Inferior parietal cortex (tissue), 1 donor: ENCODE results near the gene FAM174B.
"Not testable (repeated sequence)": the region's sequence is repeated elsewhere in the genome, so short reads cannot be mapped to it uniquely, and the experiment has no call there.

Experiments
- DNase-seq: peaks from one replicate; pipeline ENCODE4 v3.0.0-alpha.2; 2016; ENCODE audit errors: extremely low spot score

Gene FAM174B

DNA sequence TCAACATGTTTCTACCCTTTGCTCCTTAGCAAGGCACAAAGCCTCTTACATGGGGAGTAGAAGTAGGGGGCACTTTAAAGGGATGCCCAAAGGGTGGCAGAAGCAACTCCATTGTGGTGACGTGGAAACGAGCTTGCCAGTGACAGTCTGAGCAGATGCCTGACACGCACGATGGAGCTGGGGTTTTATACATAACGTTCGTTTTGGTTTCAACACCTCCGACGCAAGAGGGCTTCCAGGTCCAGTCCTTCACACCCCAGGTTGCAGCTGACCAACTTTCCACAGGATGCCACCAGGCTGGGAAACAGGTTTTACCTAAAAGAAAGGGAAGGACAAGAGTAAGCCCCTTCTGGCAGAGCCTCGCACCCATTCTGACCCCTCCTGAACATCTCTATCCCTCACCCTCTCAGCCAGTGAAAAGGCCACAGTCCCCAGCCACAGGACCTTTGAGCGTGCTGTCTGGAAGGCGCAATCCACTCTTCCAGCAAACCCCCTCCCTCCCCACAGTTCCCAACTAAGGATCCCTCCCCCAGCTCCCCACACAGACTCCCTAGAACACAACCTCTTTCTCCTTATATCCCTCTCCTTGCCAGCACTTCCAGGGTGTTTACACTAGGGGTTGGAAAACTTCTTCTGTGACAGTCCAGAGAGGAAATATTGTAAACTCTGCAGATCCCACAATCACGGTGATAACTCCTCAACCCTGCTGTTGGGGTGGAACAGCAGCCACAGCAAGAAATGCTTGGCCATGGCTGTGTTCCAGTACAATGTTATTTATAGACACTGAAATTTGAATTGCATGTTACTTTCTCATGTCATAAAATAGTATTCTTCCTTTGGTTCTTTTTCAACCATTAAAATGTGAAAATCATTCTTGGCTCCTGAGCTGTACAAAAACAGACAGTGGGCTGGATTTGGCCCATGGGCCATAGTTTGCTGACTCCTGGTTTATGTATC, 36.2 kb downstream of the FAM174B start:
- peak; percentile 47 for DNase-seq

DNA sequence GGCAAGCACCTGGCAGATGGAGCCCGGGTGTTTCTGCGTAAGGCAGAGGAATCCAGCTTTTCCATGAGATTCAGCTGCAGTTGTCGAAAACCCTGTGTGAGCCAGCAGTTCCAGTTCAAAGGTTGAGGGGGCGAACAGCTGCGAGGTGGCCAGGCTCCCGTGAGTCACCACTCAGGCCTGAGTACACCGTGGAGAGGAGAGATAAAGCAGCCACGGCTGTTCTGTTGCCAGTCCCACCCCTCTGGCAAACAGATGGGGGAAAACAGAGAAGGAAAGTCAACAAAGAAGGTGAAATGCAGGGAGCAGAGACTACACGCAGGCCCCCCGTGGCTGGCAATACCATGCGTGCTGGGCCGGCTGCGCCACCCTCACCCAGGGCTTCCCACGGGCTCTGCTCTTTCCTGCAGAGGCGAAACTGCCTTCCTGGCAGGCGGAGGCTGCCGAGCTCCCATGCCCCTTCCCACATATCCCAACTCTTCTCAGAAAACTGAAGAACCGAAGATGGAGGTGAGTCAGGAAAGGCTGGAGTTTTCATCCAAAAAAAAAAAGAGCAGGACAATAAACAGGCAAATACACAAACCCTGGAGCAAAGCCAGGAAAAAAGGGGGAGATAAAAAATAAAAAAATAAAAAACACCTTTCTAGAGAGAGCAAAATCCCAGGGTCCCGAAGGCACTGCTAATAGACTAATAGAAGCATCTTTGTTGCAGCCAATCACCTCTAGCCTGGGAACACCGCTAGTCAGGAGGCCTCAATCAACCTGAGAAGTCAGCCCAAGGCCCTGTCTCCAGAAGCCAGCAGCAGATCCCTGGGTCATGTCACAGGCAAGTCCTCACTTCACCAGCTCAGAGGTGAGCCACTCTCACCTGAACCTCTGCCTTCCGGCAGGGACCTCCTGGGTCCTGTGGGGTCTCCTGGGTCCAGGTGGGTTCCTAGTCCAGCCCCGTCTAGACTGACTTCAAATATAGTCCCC, 37.7 kb downstream of the FAM174B start:
- DNase-seq, result no peak

DNA sequence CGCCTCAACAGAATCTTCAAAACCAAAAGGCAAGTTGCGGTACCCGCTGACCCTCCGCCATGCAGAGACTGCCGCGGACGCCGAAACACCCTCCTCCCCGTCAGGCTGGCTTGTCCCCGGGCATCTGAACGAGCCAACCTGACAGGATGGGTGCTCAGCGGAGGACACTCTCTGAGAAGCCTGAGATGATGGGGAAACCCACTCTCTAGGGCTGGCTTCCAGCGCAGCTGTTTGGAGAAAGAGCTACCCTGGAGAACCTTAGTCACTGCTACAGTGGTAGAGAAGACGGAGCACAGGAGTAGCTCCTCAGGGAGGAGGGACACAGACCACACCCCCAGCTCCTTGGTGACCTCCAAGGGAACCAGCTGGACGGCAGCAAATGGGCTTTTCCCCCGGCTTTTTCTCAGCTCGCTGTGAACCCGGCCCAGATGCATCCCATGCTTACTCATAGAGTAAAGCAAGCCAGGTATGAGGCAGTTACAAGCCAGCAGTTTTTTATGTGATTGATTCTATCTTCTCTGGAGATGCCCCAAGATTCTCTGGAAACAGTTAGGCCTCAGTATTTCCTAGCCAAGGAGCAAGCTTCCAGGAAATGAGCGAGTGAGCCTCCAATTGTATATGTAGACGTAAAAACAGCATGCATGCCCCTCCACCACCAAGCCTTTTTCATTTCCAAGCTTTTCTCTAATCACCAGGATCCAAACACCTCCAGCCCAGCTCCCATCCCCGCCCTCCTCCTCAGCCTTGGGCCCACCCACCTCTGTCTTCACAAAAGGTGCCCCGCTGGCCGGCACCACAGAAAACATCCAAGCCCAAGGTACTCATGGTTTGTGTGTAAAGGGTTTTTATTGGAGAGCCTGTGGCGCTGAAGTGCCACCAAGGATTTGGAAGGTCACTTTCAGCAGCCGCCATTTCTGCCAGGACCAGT, 38.7 kb downstream of the FAM174B start:
- DNase-seq, result no peak

DNA sequence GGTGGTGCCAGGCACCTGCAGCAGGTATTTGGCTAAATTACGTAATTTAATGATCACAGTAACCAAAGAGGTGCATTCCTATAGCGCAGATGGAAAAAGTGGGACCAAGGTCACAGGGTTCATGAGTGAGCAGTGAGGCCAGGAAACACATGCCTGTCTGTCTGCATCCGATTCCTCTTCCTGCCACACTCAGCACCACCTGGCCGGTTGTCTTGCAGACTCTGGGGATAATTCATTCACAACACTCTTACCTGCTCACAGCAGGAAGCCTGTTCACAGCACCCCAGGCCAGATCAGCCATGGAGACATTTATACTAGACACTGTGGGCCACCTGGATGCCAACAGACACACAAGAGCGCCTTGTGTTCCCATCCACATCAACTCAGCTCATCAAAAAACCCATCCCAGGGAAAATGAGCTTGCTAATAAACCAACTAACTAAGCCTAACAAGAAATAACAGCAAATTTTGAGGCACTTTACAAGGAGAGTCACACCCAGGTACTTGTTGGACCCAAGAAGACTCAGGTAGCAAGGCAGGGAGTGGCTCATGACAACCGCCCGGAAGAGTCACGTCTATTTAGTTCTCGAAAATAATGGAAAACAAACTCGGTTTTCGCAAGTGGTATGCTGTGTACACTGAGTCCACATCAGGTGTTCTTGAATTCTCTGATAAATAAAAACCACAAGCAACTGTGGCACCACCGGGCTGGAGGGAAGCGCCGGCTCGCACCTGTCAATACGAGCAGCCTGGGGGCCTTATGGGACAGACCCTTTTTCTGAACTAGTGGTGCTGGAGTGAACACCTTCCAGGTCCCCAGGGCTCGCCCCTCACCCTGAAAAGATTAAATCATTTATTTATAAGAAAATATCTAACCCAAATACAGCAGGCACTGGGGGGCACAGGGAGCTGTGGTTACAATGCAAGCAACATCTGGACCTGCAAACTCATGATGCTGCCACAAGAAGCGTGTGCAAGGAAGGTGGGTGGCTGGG, 40.5 kb downstream of the FAM174B start:
- no peak for DNase-seq

DNA sequence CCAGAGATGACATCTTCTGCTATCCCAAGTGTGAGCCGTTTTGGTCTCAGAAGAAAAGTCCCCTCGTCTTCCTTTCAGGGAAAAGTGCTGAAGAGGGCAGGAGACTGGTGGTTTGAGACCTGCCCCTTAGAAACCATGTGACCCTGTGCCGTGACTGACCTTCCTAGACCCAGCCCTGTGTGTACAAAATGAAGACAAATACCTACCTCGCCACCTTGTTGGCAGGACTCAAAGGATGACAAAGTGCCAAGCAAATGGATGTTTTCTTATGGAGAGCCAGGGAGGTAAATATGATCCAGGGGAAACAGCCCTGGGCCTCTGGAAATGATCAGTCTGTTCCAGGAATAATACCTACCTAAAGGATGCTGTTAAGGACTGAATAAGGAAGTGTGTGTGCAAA, 41.3 kb downstream of the FAM174B start:
- DNase-seq, result no peak

DNA sequence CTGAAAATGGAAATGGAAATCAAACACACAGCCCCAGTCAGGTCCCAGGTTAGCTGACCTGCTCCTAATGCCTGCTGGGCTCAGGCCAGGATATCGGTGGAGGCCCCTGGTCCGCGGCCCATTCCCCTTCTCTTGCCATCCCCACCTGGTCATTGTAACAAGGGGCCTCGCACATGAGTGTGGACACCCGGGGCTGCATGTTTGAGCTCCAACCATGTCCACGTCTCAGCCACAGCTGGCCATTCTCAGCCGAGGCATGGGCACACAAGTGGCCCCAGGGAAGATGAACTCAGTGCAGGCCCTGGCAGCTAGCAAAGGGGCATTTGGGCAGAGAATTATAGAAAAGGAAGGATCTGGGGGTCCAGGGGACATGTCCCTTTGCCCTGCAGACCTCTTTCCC, 41.7 kb downstream of the FAM174B start:
- no peak for DNase-seq

DNA sequence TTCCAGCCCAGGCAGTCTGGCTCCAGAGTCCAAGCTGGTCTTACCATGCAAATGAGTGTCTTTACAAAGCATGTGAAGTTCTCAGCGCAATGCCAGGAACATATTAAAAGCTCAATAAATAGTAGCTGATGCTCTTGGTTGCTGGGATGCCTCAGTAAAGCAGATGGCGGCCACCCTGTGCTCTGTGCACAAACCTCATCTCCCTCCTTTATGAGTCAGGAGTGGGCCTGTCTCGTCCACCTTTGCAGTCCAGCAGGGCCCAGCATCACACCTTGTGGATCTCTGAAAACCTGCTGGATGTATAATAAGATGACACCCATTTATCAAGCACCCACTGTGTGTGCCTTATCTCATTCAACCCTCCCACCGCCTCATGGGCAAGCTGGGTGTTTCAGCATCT, 42.7 kb downstream of the FAM174B start:
- no peak for DNase-seq

DNA sequence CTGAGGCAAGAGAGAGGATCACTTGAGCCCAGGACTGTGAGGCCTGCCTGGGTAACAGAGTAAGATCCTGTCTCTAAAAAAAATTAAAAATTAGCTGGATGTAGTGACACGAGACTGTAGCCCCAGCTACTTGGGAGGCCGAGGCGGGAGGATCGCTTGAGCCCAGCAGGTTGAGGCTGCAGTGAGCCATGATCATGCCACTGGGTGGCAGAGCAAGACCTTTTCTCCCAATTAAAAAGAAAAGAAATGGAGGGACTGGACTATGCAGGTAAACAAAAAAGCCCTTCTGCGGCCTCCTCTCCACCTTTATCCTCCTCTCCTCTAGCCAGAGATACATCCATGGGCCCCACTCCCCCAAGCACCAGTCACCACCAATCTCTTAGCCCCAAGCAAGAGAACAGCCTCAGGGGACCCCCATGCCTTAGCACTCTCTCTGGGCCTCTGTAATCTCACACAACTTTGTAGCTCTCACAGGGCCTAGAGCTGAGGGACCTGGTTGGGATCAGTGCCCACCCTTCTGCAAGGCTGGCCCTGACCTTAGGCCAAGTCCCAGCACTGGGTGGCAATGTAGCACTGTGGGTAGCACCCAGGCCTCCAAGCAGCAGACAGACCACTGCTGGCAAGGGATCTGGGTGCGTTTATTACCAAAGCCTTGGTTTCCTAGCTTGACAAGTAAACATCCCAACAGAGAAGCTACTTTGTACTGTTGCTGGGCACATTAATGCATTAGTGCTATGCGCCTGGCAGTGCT, 43.4 kb downstream of the FAM174B start:
- no peak for DNase-seq

DNA sequence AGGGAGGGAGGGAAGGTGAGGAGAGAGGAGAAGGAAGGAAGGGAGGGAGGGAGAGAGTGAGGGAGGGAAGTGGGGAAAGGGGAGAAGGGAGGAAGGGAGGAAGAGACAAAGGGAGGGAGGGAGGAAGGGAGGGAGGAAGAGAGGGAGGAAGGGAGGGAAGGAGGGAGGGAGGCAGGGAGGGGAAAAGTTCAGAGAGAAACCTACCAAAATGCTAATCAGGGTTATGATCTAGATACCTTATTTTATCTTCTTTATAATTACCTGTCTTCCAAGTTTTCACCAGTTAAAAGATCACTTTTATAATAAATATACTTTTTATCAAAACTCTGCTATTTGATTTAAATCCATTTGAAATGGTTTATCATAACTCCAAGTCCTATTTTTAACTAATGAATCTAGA, 44.4 kb downstream of the FAM174B start:
- DNase-seq, result no peak

DNA sequence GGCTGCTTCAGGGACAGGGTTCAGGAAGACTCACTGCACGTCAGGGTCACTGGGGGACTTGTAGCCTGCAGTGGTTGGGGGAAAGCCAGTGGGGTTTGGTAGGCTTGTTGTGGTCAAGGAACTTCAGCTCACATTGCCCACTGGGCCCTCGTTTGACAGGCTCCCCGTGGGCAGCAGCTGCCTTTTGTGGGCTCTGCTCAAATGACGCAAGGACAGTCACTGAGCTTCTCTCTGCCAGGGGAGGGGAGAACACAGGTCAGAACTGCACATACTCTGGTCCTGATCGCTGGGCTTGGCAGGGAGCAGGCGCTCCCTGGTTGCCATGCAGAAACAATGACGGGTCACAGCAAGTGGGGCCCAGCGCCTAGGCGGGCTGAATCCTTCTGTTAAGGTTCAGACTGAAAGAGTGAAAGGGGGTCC, 45.5 kb downstream of the FAM174B start:
- DNase-seq, result no peak

DNA sequence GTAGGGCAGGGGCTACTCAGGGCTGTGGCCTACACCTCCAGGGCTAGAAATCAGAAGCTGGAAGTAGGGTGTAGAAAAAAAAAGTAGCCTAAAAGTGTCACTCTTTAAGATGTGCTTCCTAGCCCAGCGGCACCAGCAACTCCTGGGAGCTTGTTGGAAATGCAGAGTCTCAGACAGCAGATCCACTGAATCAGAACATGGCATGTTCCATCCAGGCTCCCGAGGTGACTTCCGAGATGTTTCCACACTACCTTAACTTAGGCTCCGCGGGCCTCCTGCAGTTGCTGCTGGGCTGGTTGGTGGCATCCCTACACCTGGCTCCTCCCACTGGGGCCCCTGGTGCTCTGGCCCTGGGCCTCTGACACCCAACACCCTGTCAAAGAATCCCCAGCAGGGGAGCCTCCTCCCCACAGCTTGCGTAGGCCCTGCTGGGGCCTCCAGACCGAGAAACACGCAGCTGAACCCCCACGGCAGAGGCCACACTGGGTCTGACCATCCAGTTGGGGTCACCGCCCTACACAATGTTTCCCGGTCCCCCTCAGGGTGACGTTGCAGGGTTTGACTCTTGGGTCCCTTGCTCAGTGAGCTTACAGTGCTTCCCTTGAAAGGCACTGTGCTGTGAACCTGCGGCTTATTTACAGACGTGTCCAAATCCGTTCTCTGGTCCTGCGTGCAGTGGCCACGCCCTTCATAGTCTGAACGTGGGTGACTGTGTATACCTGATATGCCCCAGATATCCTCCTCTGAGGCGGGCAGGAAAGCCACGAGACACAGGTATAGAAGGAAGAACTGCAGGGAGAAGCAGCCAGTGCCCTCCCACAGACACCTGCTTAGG, 46.5 kb downstream of the FAM174B start:
- DNase-seq, result no peak

DNA sequence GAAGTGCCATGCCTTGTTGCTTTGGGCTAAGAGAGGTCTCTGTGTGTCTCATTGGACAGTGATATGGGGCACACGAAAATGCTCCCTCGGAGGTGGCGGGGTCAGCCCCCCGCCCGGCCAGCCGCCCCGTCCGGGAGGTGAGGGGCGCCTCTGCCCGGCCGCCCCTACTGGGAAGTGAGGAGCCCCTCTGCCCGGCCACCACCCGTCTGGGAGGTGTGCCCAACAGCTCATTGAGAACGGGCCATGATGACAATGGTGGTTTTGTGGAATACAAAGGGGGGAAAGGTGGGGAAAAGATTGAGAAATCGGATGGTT, 48.8 kb downstream of the FAM174B start:
- not testable (repeated sequence) for DNase-seq

DNA sequence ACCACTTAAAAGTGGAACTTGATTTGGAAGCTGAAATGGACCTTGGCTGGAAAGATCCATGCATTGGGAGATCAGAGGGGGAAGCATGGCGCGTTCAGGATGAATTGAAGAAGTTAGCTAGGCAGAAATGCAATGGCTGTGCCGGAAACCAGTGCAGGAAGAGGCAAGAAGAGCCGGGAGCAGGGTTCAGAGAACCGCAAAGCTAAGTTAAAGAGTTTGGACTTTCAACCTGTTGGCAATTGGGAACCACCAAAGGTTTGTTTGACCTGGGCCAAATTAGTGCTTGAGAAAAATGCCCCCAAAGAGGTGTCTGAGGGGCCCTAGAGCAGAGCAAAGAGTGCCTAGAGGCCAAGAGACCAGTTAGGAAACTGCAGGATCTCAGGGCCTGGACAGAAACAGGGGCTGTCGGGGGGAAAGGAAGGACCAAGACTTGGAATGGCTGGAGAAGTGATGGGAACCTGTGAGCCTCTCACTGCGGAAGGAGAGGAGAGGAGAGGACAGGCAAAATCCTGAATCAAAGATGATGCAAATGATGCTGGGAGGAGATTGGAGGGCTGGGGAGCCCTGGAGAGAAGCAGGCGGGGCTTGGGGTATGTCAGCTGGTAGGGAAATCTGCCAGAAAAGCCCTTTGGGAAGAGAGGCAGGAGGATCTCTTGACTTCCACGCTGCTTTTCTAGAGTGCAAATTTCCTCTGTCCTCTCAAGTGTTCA, 49.3 kb downstream of the FAM174B start:
- no peak for DNase-seq

DNA sequence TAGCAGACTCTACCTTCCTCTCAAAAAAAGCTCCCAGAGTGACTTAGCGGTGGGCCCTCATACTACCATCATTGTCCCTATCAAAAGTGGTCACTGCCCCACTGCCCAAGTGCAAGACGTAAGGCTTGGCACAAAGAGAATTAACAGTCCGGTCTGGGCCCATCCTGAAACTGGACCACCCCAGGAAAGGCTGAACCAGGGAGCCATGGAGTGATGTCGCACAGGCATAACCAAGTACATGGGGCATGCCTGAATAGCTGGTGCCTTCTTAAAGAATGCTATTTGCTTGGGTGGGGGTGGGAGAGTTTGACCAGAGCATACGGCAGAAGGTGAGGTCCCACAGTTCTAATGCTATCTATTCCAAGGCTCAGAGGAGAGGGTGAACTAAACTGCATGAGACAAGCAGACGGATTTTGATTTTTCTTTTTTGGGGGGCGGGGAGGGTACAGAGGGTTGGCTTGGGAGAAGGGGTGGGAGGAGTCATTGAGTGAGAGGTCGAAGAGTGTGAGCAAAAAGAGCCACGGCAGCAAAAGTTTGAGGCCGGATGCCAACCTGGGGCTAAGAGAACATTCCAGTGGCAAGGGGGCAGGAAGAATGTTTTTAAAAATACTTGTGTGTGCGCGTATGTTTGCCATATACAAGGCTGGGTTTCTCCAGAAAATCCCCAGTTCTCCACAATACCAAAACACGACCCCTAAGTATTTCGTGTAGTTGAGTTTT, 50.2 kb downstream of the FAM174B start:
- DNase-seq, result no peak

DNA sequence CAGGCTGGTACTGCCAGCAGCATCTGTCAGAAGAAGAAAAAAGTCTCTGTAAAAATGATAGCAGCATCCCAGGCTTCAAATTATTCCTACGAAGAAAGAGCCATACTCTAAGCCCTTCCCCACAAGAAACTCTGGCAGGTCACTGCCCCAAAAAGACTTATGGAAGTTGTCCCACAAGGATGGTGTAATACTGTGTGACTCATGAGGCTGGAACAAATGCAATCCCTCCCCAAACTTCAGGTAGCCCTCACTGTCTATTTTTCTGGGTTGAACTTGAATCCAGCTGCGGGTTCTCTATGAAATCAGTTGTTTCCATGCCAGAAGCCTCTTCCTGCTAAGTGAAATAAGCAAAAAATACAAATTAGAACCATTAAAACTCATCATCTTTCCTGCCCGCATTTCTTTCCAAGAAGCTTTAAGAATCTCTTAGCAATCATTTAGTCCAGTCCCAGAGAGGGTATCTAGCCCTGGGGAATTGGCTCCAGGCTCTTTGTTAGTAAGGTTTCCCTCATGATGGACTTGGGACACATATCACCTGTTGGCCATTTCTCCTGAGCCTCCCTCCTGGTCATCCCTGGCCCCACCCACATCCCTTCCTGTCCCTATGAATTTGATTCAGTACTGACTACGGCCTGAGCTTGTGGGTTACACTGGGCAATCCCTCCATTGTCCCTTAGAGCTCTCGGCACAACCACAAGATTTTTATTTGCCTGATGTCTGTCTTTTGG, 51.7 kb downstream of the FAM174B start:
- DNase-seq, result no peak

DNA sequence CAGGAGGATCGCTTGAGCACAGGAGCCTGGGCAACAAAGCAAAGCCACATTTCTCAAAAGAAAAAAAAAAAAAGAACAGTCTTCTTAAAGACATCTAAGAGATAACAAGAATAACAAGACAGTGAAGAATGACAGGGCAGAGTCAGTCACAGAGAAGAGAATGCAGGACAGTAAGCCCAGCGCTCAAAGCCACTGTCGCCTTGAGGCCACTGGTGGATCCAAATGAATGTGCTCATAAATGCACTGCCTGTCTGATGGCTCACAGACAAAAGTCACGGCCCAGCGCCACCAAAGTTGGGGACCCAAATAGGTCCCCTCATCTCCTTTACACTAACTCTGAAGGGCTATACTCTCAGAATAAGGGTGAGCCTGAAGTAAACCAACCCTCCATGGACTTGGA, 52.3 kb downstream of the FAM174B start:
- DNase-seq, result no peak

DNA sequence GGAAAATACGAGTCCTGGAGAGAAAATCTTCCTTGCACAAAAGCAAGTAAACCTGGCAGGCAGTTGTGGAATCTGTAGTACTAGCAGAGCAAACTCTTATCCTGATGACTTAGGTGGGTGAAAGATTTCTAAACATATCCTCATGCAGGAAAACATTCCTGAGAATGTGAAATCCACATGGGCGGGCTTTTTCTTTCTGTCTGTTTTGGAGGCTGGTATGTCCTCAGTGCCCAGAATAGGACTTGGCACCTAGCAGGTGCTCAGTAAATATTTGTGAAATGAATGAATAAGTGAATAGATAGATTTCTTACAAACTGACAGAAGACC, 53.3 kb downstream of the FAM174B start:
- no peak for DNase-seq
